Putamen (tissue), 1 donor: ENCODE results near the gene STRN.
"Not testable (repeated sequence)": the region's sequence is repeated elsewhere in the genome, so short reads cannot be mapped to it uniquely, and the experiment has no call there.

ENCODE experiments used
- DNase-seq: peaks from one replicate; pipeline ENCODE4 v3.0.0-alpha.2; 2016; ENCODE audit warnings: low spot score

STRN gene

GRCh38 chr2:36966370-36967235 is at the start of gene STRN:
TSS of gene STRN (minus strand) at chr2:36966536. CDS start at chr2:36966463, 73 bp downstream.
- peak; percentile 98 for DNase-seq

GRCh38 chr2:37013315-37013641 is 46.9 kb upstream of the STRN start:
- no peak for DNase-seq

GRCh38 chr2:37011130-37011529 is 44.8 kb upstream of the STRN start:
- no peak for DNase-seq

GRCh38 chr2:37005118-37005868 is 39.0 kb upstream of the STRN start:
- no peak for DNase-seq

- no peak for DNase-seq
Measured at GRCh38 chr2:37000988-37001556, 34.7 kb upstream of the STRN start.

- no peak for DNase-seq
Measured at GRCh38 chr2:37000318-37000717, 34.0 kb upstream of the STRN start.

- DNase-seq = not testable (repeated sequence)
Measured at GRCh38 chr2:36999416-36999815, 33.1 kb upstream of the STRN start.

- no peak for DNase-seq
Measured at GRCh38 chr2:36993841-36994620, 27.7 kb upstream of the STRN start.

GRCh38 chr2:36988008-36988407 is 21.7 kb upstream of the STRN start:
- no peak for DNase-seq

GRCh38 chr2:36982467-36982866 is 16.1 kb upstream of the STRN start:
- no peak for DNase-seq

- no peak for DNase-seq
Measured at GRCh38 chr2:36981911-36982310, 15.6 kb upstream of the STRN start.

- DNase-seq = not testable (repeated sequence)
Measured at GRCh38 chr2:36979007-36979406, 12.7 kb upstream of the STRN start.

- no peak for DNase-seq
Measured at GRCh38 chr2:36976065-36976464, 9.7 kb upstream of the STRN start.

GRCh38 chr2:36975306-36975705 is 9.0 kb upstream of the STRN start:
- DNase-seq = no peak

GRCh38 chr2:36973320-36973719 is 7.0 kb upstream of the STRN start:
- DNase-seq = no peak

- DNase-seq = no peak
Measured at GRCh38 chr2:36971990-36972389, 5.7 kb upstream of the STRN start.

- no peak for DNase-seq
Measured at GRCh38 chr2:36967236-36967876, 1.0 kb upstream of the STRN start.

- DNase-seq = no peak
Measured at GRCh38 chr2:36965751-36966369, 476 bp downstream of the STRN start.

GRCh38 chr2:36965206-36965605 is 1.1 kb downstream of the STRN start:
- DNase-seq = no peak

GRCh38 chr2:36964496-36965058 is 1.8 kb downstream of the STRN start:
- DNase-seq = no peak

GRCh38 chr2:36963734-36964133 is 2.6 kb downstream of the STRN start:
- DNase-seq = no peak
